ENCODE data around the gene C1orf210.

C1orf210 gene

DNA sequence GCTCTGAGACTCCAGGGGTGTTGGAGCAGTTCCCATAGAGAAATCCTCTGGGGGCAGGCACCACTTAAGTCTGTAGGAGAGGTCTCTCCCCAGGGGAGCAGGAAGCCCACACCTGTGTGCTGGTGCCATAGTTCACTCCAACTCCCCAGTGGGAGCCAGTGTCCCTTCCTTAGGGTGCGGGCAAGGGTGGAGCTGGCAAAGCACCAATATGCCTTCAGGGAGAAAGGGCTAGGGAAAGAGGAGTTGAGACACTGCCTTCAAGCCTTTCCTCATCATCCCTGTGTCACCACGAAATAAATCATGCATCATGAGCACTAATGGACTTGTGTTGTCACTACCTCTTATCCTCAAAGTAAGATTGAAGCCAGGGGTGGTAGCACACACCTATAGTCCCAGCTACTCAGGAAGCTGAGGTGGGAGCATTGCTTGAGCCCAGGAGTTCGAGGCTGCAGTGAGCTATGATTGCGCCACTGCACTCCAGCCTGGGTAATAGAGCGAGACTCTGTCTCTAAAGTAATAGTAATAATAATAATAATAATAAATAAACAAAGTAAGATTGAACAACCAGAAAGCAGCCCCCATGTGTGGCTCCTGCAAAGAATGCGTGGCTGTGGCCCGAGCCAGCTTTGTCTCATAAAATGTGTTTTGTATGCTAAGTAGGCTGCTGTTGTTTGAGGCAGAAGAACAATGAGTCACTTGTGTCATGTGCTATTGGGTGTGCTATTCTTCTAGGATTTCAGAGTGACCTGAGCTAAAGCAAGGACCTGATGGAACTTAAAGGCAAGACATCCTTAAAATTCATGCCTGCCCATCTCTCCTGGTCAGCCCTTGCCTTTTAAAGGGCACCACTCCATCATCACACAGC is 8.7 kb upstream of the C1orf210 start:
- no peak for DNase-seq (ENCODE audit: low read depth)

DNA sequence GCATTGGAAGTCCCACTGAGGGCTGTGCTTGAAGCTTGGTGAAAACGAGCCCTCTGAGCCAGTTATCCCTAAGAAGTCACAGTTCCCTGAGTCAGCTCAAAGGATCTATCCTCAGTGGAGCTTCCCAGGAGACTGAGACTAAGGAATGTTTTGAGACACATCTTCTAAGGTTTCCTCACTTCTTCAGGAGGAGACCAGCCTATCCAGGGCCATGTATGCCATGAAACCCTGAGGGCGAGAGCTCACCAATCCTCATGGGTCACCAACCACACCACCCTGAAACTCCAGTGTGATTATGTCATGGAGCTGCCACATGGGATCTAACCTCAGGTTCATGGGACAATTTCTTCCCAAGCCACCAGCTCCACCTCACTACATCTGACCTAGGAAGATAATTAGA is 7.8 kb upstream of the C1orf210 start:
- DNase-seq (ENCODE audit: low read depth): no peak

DNA sequence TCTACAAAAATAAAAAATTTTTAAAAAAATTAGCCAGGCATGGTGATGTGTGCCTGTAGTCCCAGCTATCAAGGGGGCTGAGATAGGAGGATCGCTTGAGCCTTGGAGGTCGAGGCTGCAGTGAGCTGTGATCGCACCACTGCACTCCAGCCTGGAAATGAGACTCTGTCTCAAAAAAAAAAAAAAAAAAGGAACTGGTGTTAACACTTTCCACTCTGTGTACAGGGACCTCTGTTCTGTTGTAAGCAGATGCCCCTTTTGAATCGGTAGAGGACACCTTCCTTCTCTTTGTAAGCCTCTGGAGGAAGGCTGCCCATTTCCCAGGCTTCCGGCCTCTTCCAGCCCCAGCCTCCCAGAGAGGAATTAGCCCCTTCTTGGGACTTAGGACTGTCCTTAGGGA is 7.3 kb upstream of the C1orf210 start:
- DNase-seq (ENCODE audit: low read depth): no peak

DNA sequence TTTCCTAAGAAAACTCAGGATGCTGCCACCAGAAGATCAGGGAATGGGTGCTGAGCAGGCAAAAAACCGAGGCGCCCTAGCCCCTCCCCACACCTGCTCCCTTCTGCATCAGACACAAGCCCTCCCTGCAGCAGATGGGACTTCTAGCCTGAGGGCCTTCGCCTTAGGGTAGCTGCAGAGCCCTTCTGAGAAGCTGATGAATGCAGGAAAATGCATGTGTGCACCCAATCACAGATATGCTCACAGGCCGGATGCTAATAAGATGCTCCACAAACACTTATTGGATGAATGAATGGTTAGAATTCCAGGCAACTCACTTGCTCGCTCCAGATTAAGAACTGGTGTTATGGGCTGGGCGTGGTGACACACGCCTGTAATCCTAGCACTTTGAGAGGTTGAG is 6.8 kb upstream of the C1orf210 start:
- no peak for DNase-seq (ENCODE audit: low read depth)

DNA sequence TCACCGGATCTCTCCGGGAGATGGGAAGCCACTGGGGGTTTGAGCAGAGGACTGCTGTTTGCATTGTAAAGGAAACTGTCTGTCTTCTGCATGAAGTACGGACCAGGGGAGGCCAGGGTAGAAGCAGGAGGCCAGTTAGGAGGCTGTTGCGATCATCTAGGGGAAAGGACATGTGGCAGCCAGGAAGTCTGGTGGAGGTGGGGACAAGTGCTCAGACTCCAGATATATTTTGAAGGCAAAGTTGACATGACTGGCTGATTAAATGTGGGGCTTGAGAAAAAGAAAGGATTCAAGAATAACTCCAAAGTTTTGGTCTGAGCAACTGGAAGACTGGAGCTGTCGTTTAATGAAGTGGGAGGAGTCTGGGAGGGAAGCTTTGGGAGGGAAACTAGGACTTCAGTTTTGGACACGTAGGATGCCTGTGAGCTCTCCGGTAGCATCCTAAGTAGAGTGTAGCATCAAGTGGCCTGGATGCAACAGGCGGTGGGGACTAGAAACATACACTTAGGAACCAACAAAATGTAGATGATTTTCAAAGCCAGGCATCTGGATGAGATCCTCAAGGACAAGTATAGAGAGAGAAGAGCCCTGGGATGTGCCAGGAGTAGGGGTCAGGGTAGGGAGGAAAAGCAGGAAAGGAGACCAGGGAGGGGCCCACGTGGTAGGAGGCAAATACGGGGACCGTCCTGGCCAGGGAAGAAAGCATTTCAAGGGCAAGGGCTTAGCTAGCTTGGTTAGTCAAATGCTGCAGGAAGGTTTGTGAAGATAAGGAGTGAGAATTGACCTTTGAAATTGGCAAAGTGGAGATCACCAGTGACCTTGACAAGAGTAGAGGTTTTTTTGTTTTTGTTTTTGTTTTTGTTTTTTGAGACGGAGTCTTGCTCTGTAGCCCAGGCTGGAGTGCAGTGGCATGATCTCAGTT is 3.7 kb upstream of the C1orf210 start:
- no peak for DNase-seq (ENCODE audit: low read depth)

- no peak for DNase-seq (ENCODE audit: low read depth)
These were observed 2.8 kb upstream of the C1orf210 start for GRCh38 chr1:43288058-43288784.

DNA sequence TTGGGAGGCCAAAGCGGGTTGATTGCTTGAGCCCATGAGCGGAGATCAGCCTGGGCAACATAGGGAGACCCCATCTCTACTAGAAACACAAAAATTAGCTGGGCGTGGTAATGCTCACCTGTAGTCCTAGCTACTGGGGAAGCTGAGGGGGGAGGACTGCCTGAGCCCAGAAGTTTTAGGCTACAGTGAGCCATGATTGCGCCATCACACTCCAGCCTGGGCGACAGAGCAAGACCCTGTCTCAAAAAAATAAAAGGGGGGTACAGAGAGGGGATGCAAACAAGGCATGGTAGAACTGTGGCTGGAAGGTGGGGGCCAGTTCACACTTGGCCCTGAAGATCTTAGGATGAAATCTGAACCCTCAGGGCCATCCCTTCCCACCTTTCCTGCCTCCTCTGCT is 1.2 kb upstream of the C1orf210 start:
- DNase-seq (ENCODE audit: low read depth): no peak

GRCh38 chr1:43286115-43286514 is 734 bp upstream of the C1orf210 start:
- DNase-seq (ENCODE audit: low read depth): no peak

DNA sequence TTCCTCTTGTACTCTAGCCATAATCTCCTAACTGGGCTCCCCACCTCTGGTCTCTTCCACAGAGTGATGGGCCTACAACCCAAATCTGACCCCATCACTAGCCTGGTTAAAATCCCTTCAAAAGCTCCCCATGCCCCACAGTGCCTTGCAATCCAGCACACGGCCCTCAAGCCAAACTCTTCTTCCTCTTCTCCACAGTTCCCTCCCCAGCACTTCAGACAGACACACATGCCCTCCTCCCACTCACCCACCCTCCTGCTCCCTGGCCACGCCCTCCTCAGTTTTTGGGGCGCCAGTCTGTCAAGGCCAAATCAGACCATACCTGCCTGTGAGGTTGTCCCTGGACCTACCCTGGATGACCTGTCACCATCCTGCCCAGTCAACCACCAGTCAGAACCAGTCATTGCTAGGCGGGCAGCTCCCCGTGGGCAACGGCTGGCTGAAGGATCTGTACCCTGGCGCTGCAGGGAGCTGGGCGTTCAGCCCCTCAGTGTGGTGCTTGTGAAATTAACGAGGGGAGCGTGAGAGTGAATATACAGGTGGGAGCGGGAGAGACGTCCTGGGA is 753 bp downstream of the C1orf210 start:
- no peak for DNase-seq (ENCODE audit: low read depth)

GRCh38 chr1:43284065-43284464 is 1.3 kb downstream of the C1orf210 start:
- DNase-seq (ENCODE audit: low read depth): no peak

GRCh38 chr1:43282220-43283195 is 2.9 kb downstream of the C1orf210 start:
- DNase-seq (ENCODE audit: low read depth): no peak

- no peak for DNase-seq (ENCODE audit: low read depth)
These were observed 4.7 kb downstream of the C1orf210 start for GRCh38 chr1:43280692-43281091.

- no peak for DNase-seq (ENCODE audit: low read depth)
These were observed 5.7 kb downstream of the C1orf210 start for GRCh38 chr1:43279666-43280065.

DNA sequence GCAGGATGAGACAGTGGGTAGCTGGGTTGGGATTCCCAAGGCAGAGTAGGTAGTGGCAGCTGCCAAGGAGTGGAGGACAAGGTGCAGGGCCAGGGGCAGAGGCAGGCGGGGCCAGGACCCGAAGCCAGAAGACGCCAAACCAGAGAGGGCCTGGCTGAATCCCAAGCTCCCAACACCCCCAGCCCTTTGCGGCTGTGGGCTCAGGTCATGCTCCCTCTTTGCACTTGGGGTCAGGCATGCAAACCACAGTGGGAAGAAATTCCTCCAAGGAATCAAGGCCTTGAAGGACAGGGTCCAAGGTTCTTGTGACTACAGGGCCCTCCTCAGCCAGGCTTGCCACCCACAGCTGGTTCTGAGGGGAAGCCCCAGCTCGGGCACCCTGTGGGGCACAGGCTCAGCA is 6.2 kb downstream of the C1orf210 start:
- DNase-seq (ENCODE audit: low read depth): no peak

GRCh38 chr1:43277116-43277876 is 8.1 kb downstream of the C1orf210 start:
- no peak for DNase-seq (ENCODE audit: low read depth)

- DNase-seq (ENCODE audit: low read depth): no peak
These were observed 8.7 kb downstream of the C1orf210 start for GRCh38 chr1:43276673-43277072.

- DNase-seq (ENCODE audit: low read depth): no peak
These were observed 9.4 kb downstream of the C1orf210 start for GRCh38 chr1:43275826-43276620.

GRCh38 chr1:43274804-43275180 is 10.6 kb downstream of the C1orf210 start:
- DNase-seq (ENCODE audit: low read depth): no peak

DNA sequence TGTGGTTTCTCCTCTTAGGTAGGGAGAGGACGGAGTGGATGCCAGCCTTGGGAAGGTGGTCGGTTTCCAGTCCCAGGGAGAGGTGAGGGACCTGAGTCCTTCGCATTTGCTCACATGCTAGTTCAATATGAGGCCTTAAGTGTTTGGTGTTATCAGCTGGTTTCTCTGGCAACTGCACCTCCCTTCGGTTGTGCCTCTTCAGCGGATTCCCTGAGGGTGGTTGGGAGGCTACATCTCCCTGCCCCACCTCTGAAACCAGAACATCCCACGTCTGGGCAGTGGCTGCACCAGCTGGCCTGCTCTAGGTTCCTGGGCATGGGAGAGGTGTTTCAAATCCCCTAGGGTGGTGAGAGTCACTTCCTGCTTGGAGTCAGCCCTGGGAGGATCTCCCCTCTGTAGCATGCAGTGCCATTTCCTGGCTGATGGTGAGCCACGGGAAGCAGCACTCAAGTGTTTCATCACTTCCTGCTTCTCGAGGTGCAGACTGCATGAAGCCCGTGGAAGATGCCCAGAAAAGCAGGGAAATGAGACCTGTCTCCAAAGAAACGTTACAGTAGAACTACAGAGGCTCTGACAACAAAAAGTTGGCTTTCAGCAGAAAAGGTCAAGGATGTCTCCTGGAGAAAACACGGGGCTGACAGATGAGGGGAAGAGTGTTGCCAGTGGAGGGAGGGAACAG is 11.1 kb downstream of the C1orf210 start:
- no peak for DNase-seq (ENCODE audit: low read depth)
